Glutamatergic neuron (in vitro differentiated cells): ENCODE results near the gene ACTL9. TPM values are rescaled to one million over a fixed set of nuclear protein-coding genes. Genes with fewer than 3 reads are reported as not detected.

ENCODE experiments used
- DNase-seq: peaks from one replicate; pipeline ENCODE4 v3.0.0; 2022
- H3K27ac Mint-ChIP-seq: one replicate; pipeline ENCODE4 v1.8.0; 2020; ENCODE audit warnings: mild to moderate bottlenecking, mixed read lengths, inconsistent platforms; ENCODE audit not compliant: unreplicated experiment
- H3K27me3 Mint-ChIP-seq: one replicate; pipeline ENCODE4 v1.8.0; 2020; ENCODE audit warnings: mild to moderate bottlenecking, moderate library complexity, mixed read lengths, inconsistent platforms; ENCODE audit not compliant: unreplicated experiment
- H3K36me3 Mint-ChIP-seq: one replicate; pipeline ENCODE4 v1.8.0; 2020; ENCODE audit warnings: mild to moderate bottlenecking, mixed read lengths, inconsistent platforms; ENCODE audit not compliant: unreplicated experiment
- H3K4me1 Mint-ChIP-seq: one replicate; pipeline ENCODE4 v1.8.0; 2020; ENCODE audit warnings: mild to moderate bottlenecking, low read depth, mixed read lengths, inconsistent platforms; ENCODE audit not compliant: unreplicated experiment
- H3K4me3 Mint-ChIP-seq: one replicate; pipeline ENCODE4 v1.8.0; 2020; ENCODE audit warnings: mild to moderate bottlenecking, mixed read lengths, inconsistent platforms; ENCODE audit not compliant: unreplicated experiment
- H3K9me3 Mint-ChIP-seq: one replicate; pipeline ENCODE4 v1.8.0; 2020; ENCODE audit warnings: mild to moderate bottlenecking, moderate library complexity, mixed read lengths, inconsistent platforms; ENCODE audit not compliant: unreplicated experiment
- CTCF ChIP-seq: fragments of 200-600 bp; sonication (generic); IDR thresholded peaks from one replicate; pipeline ENCODE4 v1.5.0; 2021; ENCODE audit not compliant: partially characterized antibody, unreplicated experiment
- total RNA-seq: library from RNA; stranded (reverse); fragmentation: NEBNext Ultra II Directional; extraction: Animal tissue kit (Norgen Biotek cat#: 25700); gene quantifications from one replicate; pipeline ENCODE4 v1.2.1, GENCODE V29; 2021; ENCODE audit not compliant: unreplicated experiment

ACTL9 gene
- total RNA-seq, 1 donor from 2014 or later, result not detected

DNA sequence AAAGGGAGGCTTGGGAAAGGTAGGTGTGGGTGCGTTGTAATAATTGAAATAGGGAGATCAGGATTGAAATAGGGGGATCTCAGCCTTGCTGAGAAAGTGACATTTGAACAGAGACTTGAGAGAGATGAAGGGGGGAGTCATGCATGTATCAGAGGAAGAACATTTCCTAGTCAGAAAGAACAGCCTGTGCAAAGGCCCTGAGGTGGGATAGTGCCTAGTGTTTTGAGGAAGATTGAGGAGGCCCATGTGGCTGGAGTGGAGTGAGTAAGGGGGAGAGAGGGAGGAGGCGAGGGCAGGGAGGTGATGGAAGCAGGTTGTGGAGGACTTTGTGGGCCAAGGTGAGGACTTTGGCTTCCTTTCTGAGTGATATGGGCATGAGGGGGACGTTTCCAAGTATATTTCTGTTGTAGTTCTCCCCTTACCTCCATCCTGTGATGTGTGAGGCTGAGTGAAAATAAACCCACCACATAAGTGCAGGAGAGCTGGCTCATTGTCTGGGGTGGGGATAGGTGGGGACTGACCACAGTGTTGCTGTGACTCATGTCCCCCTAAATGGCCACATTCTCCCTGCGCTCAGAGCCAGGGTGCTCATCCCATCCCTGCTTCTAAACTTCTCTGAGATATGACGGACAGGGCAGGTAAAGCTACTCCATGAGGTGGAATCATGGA, 17.8 kb downstream of the ACTL9 start:
- Mint-ChIP-seq H3K27ac (no peak overlapping the region), H3K36me3 (peaks cover 13% of the 10 kb centered on the region), H3K4me3 (no peak overlapping the region), H3K27me3 (peaks cover 4% of the 10 kb centered on the region), H3K4me1 (no peaks in the 10 kb centered on the region), H3K9me3 (peaks cover 9% of the 10 kb centered on the region)
- DNase-seq, result no peak
- TF ChIP-seq CTCF, result no peak

- no peak for DNase-seq
- peaks cover 7% of the 10 kb centered on the region for H3K9me3 Mint-ChIP-seq
- peaks cover 6% of the 10 kb centered on the region for H3K27me3 Mint-ChIP-seq
- no peak for TF ChIP-seq CTCF
- H3K4me1 Mint-ChIP-seq, result no peaks in the 10 kb centered on the region
- H3K27ac Mint-ChIP-seq, result no peak overlapping the region
- peaks cover 13% of the 10 kb centered on the region for H3K36me3 Mint-ChIP-seq
- peak overlapping the region; percentile 26 for H3K4me3 Mint-ChIP-seq
Observed at GRCh38 chr19:8678244-8678807, 20.3 kb downstream of the ACTL9 start.

DNA sequence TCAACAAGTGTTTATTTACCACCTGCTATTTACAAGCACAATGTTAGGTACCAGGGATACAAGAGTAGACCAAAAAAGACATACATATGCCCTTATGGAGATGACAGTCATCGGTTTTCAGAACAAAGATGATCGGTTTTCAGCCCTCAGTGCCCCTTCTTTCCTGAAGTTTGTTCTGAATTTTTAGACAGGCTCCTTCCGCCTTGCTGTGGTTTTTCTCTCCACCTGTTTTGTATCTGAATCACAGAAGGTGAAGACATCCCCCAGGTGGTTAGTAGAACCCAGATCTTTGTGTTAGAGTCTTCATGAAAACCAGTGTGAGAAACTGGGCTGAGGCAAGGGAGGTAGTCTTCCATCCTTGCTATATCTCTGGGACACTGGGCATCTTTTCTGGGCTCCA, 23.5 kb downstream of the ACTL9 start:
- Mint-ChIP-seq H3K9me3 (peaks cover 5% of the 10 kb centered on the region), H3K4me1 (no peaks in the 10 kb centered on the region)
- TF ChIP-seq CTCF, result no peak

DNA sequence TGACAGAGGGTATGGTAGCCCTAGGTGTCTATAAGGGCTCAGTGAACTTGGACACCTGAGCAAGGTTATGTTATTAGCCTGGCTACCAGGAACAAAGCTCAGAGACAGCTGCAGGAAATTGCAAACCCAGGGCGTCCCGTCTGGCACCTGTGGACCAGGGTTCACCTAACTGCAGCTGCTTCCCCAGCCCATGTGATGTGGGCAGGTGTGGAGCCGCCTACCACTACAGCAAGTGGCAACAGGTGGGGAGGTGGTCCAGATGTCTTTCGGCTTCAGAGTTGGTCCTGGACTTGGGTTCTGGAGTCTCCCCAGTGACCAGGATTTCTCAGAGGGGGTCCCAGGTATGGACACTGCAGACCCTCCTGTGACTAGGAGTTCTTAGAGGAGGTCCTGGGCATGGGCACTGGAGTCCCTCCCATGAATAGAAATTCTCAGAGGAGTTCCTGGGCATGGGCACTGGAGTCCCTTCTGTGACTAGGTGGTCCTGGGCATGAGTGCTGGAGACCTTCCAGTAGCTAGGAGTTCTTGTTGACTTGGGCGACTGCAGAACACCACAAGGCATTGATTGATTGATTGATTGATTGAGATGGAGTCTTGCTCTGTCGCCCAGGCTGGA, 25.2 kb downstream of the ACTL9 start:
- no peak for TF ChIP-seq CTCF
- DNase-seq, result no peak
- peaks cover 8% of the 10 kb centered on the region for H3K36me3 Mint-ChIP-seq
- no peak overlapping the region for H3K4me3 Mint-ChIP-seq
- H3K27me3 Mint-ChIP-seq, result peaks cover 9% of the 10 kb centered on the region
- H3K27ac Mint-ChIP-seq, result no peak overlapping the region
- peaks cover 5% of the 10 kb centered on the region for H3K9me3 Mint-ChIP-seq
- H3K4me1 Mint-ChIP-seq, result no peaks in the 10 kb centered on the region

More for the DNA sequence above, 23.5 kb downstream of the ACTL9 start:
- no peak overlapping the region for H3K27ac Mint-ChIP-seq
- H3K36me3 Mint-ChIP-seq, result peaks cover 8% of the 10 kb centered on the region
- no peak for DNase-seq
- no peak overlapping the region for H3K4me3 Mint-ChIP-seq
- peaks cover 6% of the 10 kb centered on the region for H3K27me3 Mint-ChIP-seq
